Measurements from ENCODE around the gene COL4A4. TPM values are rescaled to one million over a fixed set of nuclear protein-coding genes. Genes with fewer than 3 reads are reported as not detected.

The COL4A4 gene
- total RNA-seq, 2 donors from 2014 or later, result 3.0 to 6.1 TPM

GRCh38 chr2:227134591-227134990 is 29.4 kb downstream of the COL4A4 start:
- intact Hi-C loops (cut with DNase I), result loop anchor here (10.0 kb wide), 1 partner anchor 190 kb away; the partner anchor contains the start of gene MFF

DNA sequence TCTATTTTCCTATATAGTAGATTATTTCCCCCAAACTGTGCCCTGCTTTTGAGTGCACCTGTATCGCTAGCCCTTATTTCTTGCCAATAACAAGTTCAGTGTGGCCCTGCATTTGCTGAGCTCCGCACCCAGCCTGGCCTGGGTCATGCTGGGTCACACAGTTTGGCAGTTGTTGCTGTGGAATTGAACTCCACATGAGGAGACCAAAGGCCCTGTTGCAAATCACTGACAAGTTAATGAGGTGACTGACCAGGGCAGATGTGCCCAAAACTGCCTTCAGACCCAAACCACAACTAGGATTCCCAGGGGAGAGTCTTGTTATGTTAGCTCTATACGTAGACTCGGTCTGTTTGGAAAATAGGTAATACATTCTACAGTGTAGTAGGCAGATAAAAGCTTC is 31.0 kb downstream of the COL4A4 start:
- no peak for DNase-seq (ENCODE audit: low spot score)
- no peak overlapping the region for H3K27ac ChIP-seq
- H3K4me3 ChIP-seq, result no peak overlapping the region
- intact Hi-C loops (cut with DNase I), result loop anchor here (10.0 kb wide), 1 partner anchor 192 kb away; the partner anchor contains the start of gene MFF
- no peaks in the 10 kb centered on the region for H3K4me1 ChIP-seq (replicated peaks)
- no peaks in the 10 kb centered on the region for H3K36me3 ChIP-seq
- no peaks in the 10 kb centered on the region for H3K9me3 ChIP-seq
- 34% methylated on average over 4 of the region's 4 CpGs for WGBS
- TF ChIP-seq POLR2AphosphoS5 (IDR thresholded peaks at IDR 0.05) (no peak), CTCF (IDR thresholded peaks at IDR 0.05) (no peak), POLR2A (IDR thresholded peaks at IDR 0.05) (no peak)
- peaks cover 2% of the 10 kb centered on the region for H3K27me3 ChIP-seq (replicated peaks; ENCODE audit: insufficient read depth)

More at GRCh38 chr2:227134591-227134990, 29.4 kb downstream of the COL4A4 start:
- WGBS, result 73% methylated on average over 5 of the region's 5 CpGs
- Histone ChIP-seq H3K9me3 (no peaks in the 10 kb centered on the region), H3K27me3 (replicated peaks; ENCODE audit: insufficient read depth) (peaks cover 2% of the 10 kb centered on the region), H3K36me3 (no peaks in the 10 kb centered on the region), H3K4me3 (no peak overlapping the region), H3K27ac (no peak overlapping the region), H3K4me1 (replicated peaks) (no peaks in the 10 kb centered on the region)
- no peak for DNase-seq (ENCODE audit: low spot score)
- TF ChIP-seq CTCF (IDR thresholded peaks at IDR 0.05) (no peak), POLR2A (IDR thresholded peaks at IDR 0.05) (no peak)

DNA sequence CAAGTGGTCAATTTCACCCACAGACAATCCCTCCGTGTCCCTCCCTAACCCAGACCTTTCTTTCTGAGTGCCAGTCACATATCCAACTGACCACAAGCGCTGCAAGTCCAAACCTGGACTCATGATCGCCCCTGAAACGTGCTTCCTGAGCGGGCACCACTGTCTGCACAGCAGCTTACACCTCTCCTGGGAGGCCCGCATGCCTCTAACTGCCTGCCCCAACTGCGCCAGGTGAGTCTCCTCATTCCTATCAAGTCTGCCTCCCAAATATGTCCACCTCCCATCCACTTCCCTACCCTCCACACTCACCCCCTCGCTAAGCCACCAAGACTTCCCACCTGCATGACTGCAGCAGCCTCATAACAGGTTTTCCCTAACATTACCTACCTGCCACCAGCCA is 33.4 kb downstream of the COL4A4 start:
- Histone ChIP-seq H3K27me3 (replicated peaks; ENCODE audit: insufficient read depth) (peaks cover 2% of the 10 kb centered on the region), H3K9me3 (no peaks in the 10 kb centered on the region), H3K36me3 (no peaks in the 10 kb centered on the region), H3K4me1 (replicated peaks) (no peaks in the 10 kb centered on the region), H3K4me3 (no peak overlapping the region), H3K27ac (no peak overlapping the region)
- TF ChIP-seq CTCF (IDR thresholded peaks at IDR 0.05) (no peak), POLR2A (IDR thresholded peaks at IDR 0.05) (no peak), POLR2AphosphoS5 (IDR thresholded peaks at IDR 0.05) (no peak)
- WGBS, result 85% methylated on average over 8 of the region's 8 CpGs
- DNase-seq (ENCODE audit: low spot score), result no peak
- intact Hi-C loops (cut with DNase I), result loop anchor here (2.0 to 10.0 kb wide), 2 partner anchors 106 to 194 kb away; partner anchors contain the start of gene MFF

GRCh38 chr2:227127201-227127600 is 36.8 kb downstream of the COL4A4 start:
- Histone ChIP-seq H3K27ac (no peak overlapping the region), H3K36me3 (no peaks in the 10 kb centered on the region), H3K27me3 (replicated peaks; ENCODE audit: insufficient read depth) (peaks cover 2% of the 10 kb centered on the region), H3K4me1 (replicated peaks) (no peaks in the 10 kb centered on the region), H3K9me3 (no peaks in the 10 kb centered on the region), H3K4me3 (no peak overlapping the region)
- intact Hi-C loops (cut with DNase I), result no loop called here
- DNase-seq (ENCODE audit: low spot score), result no peak
- WGBS, result 31% methylated on average over 8 of the region's 8 CpGs
- no peak for TF ChIP-seq POLR2A (IDR thresholded peaks at IDR 0.05)
- no peak for TF ChIP-seq POLR2AphosphoS5 (IDR thresholded peaks at IDR 0.05)

DNA sequence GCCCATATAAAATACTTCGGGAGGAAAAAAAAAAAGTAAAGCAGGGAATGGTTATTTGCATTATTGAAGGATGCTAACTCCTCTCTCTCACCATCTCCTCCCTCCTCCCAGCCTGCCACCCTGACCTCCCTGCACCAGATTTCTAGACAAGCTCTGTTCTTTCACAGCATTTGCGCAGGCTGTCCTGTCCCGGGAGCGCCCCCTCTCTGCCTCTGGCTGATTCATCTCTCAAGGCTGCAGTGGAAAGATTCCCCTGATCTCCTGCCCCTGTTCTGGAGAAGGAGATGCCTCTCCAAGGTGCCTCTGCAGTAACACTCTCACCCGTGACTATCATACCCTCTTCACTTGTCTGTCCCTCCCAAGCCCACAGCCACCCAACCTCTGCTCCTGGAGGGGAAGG is 38.5 kb downstream of the COL4A4 start:
- H3K36me3 ChIP-seq, result no peaks in the 10 kb centered on the region
- H3K27me3 ChIP-seq (replicated peaks; ENCODE audit: insufficient read depth), result no peaks in the 10 kb centered on the region
- intact Hi-C loops (cut with DNase I), result no loop called here
- TF ChIP-seq POLR2AphosphoS5 (IDR thresholded peaks at IDR 0.05), result no peak
- no peak for TF ChIP-seq CTCF (IDR thresholded peaks at IDR 0.05)
- TF ChIP-seq POLR2A (IDR thresholded peaks at IDR 0.05), result no peak
- no peak overlapping the region for H3K27ac ChIP-seq
- H3K4me1 ChIP-seq (replicated peaks), result no peaks in the 10 kb centered on the region
- H3K4me3 ChIP-seq, result no peak overlapping the region
- H3K9me3 ChIP-seq, result no peaks in the 10 kb centered on the region
- WGBS, result 80% methylated on average over 5 of the region's 5 CpGs
- no peak for DNase-seq (ENCODE audit: low spot score)

Measured in prostate gland (tissue), 2 donors.